Measurements from ENCODE around the gene ERCC6L.

DNA sequence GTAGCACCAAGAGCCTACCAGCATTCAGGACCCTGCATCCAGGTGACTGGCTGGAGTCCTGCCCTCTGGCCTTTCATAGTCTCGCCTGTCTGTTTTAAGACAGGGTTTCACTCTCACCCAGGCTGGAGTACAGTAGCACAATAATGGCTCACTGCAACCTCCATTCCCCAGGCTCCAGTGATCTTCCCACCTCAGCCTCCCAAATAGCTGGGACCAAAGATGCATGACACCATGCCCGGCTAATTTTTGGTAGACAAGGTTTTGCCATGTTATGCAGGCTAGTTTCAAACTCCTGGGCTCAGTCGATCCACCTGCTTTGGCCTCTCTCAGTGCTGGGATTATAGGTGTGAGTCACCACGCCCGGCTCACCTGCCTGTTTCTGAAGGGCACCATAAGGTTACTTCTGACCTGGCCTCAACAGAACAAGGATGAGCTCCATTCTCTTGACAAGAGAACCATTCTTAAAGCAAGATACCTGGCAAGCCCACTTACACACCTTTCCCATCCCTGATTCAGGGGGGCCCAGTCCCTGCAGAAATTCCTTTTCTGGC lies 31.6 kb upstream of the ERCC6L start:
- TF ChIP-seq, protein P1, sequence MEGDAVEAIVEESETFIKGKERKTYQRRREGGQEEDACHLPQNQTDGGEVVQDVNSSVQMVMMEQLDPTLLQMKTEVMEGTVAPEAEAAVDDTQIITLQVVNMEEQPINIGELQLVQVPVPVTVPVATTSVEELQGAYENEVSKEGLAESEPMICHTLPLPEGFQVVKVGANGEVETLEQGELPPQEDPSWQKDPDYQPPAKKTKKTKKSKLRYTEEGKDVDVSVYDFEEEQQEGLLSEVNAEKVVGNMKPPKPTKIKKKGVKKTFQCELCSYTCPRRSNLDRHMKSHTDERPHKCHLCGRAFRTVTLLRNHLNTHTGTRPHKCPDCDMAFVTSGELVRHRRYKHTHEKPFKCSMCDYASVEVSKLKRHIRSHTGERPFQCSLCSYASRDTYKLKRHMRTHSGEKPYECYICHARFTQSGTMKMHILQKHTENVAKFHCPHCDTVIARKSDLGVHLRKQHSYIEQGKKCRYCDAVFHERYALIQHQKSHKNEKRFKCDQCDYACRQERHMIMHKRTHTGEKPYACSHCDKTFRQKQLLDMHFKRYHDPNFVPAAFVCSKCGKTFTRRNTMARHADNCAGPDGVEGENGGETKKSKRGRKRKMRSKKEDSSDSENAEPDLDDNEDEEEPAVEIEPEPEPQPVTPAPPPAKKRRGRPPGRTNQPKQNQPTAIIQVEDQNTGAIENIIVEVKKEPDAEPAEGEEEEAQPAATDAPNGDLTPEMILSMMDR (conservative IDR thresholded peaks at IDR 0.05; ENCODE audit: low read depth, low read length): no peak
- TF ChIP-seq EZH2 (IDR thresholded peaks at IDR 0.05; ENCODE audit: low read length, unreplicated experiment): no peak
- no peak for TF ChIP-seq EZH2phosphoT487 (IDR thresholded peaks at IDR 0.05; ENCODE audit: borderline replicate concordance, low read length)

Measured in PC-3 (cell line).